ENCODE measurements around the gene KBTBD8.

Gene KBTBD8

DNA sequence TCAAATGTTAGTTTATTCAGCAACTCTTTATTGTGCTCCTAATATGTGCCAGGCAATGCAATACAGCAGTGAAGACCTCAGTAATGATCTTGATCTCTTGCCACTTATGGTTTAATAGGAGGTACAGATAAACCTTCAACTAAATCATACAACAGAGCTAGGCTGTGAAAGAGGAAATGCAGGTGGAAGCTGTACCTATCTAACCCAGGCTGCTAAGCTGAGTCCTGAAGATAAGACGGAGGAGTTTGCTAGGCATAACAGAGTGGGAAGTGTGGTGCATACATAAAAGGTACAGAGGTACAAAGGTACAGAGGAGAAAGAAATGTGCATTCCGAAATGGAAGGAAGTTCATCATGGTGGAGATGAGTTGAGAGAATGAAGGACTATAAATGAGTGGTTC lies 35.0 kb downstream of the KBTBD8 start:
- no peak for DNase-seq

DNA sequence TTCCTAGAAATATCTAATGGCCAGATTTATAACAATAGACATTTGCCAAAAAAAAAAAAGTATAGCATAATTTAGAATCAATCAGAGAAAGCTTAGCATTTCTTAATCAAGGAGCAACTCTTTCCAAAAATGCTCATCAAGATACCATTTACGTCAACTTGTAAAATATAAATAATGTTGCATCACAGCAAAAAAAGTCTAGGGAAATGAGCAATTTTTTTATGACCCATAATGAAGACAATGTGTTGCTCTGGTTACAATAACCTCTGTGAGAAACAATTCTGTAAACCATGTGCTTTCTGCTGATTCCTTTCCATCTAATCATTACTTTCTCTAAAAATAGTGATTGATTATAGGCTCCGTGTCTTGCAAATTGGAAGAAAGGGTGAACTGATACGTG lies 36.3 kb downstream of the KBTBD8 start:
- DNase-seq = no peak

DNA sequence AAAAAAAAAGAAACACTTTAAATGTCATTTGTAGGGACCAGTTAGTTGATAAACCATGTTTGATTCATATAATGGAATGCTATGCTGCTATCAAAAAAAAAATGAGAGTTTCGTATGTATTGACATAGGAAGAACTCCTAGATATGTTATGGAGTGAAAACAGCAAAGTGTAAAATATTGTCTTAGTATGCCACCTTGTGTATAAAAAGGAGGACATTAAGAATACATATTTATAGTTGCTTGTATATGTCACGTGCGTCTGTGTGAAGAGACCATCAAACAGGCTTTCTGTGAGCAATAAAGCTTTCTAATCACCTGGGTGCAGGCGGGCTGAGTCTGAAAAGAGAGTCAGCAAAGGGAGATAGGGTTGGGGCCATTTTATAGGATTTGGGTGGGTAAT lies 39.5 kb downstream of the KBTBD8 start:
- no peak for DNase-seq

DNA sequence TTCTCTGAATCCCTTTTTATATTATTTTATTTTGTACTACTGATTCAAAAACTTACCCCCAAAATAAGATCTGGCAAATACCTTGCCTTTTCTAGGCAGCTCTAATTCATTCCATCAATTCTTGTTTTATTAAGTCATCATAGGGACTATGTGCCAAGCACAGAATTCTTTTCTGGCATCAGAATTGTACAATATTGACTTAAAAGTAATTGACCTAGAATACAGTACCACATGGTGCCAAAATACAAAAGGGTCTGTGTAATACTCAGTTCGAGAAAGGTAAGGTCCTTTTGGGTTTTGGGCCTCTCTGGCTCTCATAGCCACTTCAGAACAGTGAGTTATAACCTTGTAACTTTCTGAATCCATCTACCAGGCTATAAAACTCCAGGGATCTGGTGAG lies 46.2 kb downstream of the KBTBD8 start:
- DNase-seq = no peak

DNA sequence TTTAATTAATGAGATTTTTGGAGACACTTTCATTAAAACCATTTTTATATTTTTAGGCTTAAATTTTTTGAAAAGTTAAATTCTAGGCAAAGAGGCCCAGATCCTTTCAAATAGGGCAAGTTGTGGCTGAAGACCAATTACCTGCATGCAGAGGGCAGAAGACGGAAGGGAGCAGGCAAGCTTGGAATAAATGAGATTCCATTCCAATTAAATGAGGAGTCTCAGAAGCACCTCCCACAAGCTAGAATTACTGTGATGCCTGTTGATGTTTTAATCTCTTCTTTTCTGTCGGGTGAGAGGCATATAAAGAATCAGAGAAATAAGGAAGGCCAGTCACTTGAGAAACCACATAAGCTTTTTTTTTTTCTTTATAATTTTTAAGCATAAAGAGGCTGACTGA lies 46.8 kb downstream of the KBTBD8 start:
- no peak for DNase-seq

DNA sequence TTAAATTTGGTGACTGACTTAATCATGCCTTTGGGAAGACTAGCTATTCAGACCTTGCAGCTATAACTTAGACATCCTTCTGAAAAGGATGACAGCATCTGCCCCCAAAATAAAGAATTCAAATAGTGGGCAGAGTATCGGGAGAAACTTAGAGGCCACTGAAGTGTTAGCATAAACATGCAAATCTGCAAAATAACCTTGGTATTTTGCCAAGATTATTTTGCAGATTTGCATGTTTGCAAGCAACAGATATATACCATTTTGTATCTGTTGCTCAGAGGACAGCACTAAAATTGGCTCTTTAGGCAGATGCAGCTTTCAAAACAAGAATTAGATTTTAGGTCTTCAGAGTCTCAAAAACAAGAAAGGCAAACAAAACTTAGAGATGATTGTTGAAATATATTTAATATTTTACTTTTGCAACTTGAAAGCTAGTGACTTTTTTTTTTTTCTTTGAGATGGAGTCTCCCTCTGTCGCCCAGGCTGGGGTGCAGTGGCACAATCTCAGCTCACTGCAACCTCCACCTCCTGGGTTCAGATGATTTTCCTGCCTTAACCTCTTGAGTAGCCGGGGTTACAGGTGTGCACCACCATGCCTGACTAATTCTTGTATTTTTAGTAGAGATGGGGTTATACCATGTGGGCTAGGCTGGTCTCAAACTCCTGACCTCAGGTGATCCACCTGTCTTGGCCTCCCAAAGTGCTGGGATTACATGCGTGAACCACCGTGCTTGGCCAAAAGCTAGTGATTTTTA lies 47.8 kb downstream of the KBTBD8 start:
- DNase-seq = no peak

DNA sequence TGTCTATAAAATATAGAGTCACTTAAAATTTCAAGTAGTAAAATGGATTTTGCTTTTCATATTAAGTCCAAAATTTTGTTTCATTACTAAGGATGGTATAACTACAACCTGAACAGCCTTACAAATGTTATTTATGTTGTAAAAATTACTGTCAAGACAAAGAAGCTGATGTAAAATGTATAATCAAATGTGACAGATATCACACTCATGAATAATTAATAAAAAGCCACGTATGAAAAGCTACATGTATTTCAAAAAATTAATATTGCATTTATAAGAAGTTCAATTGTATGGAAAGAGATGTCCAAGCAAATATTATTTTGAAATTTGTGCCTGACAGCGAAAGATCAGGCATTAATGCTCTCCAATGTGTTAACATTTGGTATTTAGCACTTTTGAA lies 48.9 kb downstream of the KBTBD8 start:
- DNase-seq = no peak

DNA sequence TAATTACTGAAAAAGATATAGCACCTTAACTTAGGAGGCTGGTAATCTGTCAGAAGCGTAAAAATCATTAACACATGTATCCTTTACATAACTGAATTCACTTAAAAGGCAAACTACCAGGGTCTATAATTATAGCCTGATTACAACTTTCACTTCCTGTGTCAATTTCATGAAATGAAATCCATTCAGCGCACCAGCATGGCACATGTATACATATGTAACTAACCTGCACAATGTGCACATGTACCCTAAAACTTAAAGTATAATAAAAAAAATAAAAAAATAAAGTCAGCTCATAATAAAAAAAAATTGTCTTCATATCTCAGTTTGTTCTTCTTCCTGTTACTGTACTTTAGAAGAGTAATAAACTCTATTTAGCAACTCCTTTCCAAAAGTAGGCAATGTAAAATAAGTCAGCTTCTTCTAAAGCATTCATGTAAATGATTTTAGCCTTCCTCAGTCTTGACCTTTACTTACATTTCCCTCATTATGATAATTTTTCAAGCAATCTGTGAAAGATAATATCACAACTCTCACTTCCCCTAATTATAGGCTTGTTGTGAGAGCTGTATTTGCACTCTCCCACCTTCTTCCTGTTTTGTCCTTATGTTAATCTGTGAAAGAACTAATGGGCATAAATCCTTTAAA lies 50.1 kb downstream of the KBTBD8 start:
- DNase-seq = no peak

DNA sequence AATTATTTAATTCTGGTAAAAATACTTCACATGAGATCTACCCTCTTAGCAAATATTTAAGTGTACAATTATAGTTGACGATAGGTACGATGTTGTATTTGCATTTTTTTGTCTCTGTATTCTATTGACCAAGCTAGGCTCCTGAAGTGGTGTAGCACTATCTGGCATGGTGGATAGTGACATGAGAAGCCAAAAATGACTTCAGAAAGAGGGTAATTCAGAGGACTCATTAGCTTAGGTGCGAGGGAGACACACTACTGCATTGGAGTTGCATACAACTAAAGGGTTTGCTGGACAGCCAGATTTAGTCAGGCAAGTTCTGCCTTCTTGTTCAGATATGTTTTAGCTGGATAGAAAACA lies 50.6 kb downstream of the KBTBD8 start:
- DNase-seq = no peak

DNA sequence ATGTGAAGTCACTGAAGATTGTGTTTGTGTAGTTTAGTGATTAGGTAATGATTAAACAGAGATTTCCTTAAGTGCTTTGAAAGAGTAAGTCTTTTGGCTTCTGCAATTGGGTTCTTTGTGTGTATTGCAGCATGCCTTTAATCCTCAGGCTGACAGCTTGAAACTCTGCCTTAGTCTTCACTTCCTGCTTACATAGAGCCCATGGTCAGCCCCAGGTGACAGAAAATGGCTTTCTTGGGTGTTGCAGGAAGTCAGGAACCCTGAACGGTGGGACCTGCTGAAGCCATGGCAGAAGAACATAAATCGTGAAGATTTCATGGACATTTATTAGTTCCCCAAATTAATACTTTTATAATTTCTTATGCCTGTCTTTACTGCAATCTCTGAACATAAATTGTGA lies 61.3 kb downstream of the KBTBD8 start:
- DNase-seq = no peak
